GM12873 (cell line): ENCODE results near the gene POLL.

Source experiments
- TF ChIP-seq, protein P1 (sequence below): IDR thresholded peaks from 2 replicates; pipeline ENCODE4 v1.5.1; 2012; ENCODE audit warnings: low read depth, mild to moderate bottlenecking, moderate library complexity, low read length, control low read depth; ENCODE audit not compliant: insufficient read depth; ENCODE audit errors: missing control alignments

The POLL gene

GRCh38 chr10:101602761-101603398, 14.8 kb upstream of the POLL start:
- TF ChIP-seq, protein P1, sequence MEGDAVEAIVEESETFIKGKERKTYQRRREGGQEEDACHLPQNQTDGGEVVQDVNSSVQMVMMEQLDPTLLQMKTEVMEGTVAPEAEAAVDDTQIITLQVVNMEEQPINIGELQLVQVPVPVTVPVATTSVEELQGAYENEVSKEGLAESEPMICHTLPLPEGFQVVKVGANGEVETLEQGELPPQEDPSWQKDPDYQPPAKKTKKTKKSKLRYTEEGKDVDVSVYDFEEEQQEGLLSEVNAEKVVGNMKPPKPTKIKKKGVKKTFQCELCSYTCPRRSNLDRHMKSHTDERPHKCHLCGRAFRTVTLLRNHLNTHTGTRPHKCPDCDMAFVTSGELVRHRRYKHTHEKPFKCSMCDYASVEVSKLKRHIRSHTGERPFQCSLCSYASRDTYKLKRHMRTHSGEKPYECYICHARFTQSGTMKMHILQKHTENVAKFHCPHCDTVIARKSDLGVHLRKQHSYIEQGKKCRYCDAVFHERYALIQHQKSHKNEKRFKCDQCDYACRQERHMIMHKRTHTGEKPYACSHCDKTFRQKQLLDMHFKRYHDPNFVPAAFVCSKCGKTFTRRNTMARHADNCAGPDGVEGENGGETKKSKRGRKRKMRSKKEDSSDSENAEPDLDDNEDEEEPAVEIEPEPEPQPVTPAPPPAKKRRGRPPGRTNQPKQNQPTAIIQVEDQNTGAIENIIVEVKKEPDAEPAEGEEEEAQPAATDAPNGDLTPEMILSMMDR: peak; percentile 84

DNA sequence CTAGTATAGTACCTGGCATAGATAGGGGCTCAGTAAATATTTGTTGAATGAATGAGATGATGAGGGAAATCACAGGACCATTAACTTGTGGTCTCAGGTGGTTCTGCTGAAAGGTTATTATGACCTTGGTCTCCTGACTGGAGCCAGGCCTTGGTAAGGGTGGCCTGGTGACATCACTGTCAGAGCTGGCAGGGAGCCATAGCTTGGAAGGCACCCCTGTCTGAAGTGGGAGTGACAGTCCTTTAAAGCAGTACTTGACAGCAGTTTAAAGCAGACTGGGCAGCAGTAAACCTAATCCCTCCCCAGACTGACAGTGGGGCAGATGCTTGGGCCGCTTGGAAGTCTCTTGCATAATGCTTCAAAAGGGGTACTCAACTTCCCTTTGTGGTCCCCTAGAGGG, 13.5 kb upstream of the POLL start:
- TF ChIP-seq, protein P1: no peak

GRCh38 chr10:101597091-101597900, 9.2 kb upstream of the POLL start:
- TF ChIP-seq, protein P1: no peak

- TF ChIP-seq, protein P1: no peak
Observed at GRCh38 chr10:101595591-101596433, 7.8 kb upstream of the POLL start.

GRCh38 chr10:101588879-101589278, 822 bp upstream of the POLL start:
- TF ChIP-seq, protein P1: no peak

DNA sequence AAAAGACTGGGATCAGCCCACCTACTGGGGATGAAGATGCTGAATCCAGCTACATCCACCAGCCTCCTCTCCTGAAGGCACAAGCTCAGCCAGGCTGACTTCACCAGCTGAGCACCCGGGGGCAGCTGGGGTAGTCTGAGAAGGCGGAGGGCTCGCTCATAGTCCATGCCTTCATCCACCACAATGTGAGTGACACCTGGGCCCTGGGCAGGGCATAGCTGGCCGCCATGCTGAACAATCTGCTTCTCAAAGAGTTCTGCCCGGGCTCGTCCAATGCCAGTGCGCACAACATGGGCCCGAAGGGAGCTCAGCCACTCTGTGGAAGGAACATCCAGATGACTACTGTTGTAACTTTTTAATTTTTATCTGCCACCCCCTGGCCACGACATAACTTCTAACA, 2.2 kb downstream of the POLL start:
- TF ChIP-seq, protein P1: no peak
